Measurements from ENCODE around the gene IGSF23.
"Not testable (repeated sequence)": the region's sequence is repeated elsewhere in the genome, so short reads cannot be mapped to it uniquely, and the experiment has no call there.

IGSF23 gene

DNA sequence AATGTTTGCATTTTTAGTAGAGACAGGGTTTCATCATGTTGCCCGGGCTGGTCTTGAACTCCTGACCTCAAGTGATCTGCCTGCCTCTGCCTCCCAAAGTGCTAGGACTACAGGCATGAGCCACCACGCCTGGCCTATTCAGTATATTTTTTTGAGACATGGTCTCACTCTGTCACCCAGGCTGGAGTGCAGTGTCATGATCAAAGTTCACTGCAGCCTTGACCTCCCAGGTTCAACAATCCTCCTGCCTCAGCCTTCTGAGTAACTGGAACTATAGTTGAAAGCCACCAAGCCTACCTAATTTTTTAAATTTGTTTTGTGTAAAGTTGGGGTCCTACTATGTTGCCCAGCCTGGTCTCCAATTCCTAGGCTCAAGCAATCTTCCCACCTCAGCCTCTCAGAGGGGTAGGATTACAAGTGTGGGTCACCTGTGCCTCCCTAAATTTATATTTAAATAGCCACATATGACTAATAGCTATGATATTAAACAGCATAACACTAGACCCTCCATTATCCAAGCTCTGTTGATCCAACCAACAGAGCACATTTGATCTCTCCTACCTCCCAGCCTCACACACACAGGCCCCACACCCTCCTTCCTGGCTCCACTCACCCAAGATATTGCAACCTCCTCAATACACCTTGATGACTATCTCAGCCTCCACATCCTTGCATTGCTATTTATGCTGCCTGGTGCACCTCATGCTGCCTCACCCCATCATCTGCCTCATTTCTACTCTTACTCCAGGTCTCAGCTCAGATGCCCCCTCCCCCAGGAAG, 55.8 kb downstream of the IGSF23 start:
- no peak for DNase-seq

GRCh38 chr19:44670027-44670426, 56.7 kb downstream of the IGSF23 start:
- not testable (repeated sequence) for DNase-seq

GRCh38 chr19:44671400-44671799, 58.0 kb downstream of the IGSF23 start, which contains the start of gene CEACAM19:
TSS of gene CEACAM19 (plus strand) at chr19:44671482. CDS start at chr19:44671932, 450 bp downstream.
- no peak for DNase-seq

DNA sequence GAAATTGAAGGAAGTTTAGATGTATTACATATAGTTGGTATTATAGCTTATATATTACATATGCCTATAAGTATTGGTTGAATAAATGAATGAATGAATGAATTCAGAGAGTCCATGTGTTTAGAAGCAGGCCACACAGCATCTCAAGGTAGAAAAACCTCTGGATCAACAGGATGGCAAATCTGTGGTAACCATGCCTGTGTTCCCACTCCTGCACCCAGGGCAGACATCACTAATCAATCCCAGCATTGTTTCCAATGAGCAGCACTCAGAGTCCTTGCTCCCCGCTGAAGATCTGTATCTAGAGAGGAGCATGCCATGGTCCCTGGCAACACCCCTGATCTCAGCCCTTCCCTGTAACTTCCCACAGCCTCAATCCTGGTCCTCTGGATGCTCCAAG, 58.9 kb downstream of the IGSF23 start:
- DNase-seq = no peak

DNA sequence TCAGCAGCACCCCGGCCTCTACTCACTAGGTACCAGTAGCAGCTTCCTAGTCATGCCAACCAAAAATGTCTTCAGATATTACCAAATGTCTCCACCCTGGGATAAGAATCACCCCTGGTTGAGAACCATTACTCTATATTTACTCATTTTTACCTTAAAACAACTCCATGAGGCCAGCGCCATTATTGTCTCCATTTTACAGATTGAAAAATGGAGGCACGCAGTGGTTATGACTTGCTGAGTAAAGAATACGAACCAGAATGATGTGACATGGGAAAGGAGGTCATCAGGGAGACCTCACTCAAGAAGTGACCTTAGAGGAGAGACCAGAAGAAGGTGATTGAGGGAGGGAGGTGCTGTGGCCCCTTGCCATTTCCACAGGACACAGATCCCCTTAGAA, 60.1 kb downstream of the IGSF23 start:
- DNase-seq = no peak

DNA sequence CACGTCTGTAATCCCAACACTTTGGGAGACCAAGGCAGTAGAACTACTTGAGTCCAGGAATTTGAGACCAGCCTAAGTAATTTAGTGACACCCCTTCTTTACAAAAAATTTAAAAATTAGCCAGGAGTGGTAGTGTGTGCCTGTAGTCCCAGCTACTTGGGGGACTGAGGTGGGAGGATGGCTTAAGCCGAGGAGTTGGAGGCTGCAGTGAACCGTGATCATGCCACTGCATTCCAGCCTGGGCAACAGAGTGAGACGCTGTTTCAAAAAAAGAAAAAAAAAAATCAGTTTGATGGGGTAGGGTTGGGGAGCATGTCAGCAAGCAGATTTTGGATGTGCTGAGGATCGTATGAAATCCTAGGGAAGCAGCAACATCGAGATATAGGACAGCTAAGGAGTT, 62.2 kb downstream of the IGSF23 start:
- no peak for DNase-seq

DNA sequence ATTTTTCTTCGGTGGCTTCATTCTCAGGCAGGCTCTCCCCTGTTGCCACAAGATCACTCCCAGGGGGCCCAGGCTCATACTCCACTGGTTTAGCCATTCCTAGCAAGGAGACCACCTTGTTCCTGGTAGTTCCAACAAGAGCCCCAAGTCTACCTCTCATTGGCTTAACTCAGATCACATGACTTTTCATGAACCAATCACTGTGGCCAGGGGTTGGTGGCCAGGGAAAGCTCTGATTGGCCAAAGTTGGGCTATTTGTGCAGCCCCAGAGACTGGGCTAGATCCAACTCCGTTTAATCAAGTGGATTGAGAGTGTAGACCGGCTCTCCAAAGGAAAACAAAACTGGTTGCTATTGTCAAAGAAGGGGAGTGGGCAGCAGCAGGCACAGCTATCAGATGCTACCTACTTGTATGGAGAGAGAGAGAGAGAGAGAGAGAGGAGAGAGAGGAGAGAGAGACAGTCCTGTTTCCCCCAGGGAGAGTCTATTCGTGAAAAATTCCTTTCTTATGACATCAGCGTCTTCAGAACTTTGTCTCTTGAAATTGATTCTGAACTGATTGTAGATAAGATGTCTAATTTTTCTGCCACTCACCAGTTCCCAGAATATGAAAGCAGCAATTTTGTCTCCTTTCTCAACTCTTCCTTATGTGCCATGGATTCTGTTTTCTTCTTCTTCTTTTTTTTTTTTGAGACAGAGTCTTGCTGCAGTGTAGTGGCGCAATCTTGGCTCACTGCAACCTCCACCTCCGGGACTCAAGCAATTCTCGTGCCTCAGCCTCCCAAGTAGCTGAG, 63.9 kb downstream of the IGSF23 start:
- peak; percentile 45 for DNase-seq

- DNase-seq = no peak
Measured at GRCh38 chr19:44680536-44680935, 67.2 kb downstream of the IGSF23 start.

- DNase-seq = no peak
Measured at GRCh38 chr19:44681992-44682790, 68.8 kb downstream of the IGSF23 start.

GRCh38 chr19:44682807-44683206, 69.4 kb downstream of the IGSF23 start:
- DNase-seq = no peak

DNA sequence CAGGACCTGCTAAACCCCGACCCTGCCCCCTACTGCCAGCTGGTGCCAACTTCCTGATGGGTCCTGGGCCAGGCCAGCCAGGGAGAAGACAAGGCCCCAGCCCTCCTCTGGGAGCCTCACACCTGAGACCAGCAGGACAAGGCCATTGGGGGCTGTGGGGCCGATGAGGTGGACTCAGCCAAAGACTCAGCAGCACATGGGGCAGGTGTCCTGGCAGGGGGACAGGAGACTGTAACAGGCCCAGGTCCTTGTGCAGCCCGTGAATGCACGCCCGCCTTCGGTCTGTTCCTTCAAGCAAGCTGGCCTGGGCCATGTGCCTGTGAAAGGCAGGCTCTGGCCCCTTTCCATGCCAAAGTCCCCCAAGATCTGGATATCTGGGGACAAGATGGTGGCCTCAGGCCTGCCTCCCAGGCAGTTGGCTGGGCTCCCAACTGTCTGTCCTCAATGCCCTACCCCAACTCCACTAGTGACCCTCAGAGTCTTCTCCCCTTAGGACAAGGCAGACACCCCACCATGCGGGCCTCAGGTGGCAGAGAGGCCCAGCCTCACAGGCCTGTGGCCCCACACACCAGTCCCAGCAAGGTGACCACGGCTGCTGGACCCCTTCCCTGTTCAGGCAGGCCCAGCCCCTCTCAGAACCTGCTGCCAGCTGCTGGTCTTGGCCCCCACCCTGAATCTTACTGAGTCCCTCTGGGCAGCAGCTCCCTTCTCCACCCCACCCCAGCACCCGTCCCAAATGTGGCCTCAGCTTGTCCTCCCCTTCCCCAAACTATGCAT, 70.3 kb downstream of the IGSF23 start:
- no peak for DNase-seq

- not testable (repeated sequence) for DNase-seq
Measured at GRCh38 chr19:44684396-44684795, 71.0 kb downstream of the IGSF23 start.

DNA sequence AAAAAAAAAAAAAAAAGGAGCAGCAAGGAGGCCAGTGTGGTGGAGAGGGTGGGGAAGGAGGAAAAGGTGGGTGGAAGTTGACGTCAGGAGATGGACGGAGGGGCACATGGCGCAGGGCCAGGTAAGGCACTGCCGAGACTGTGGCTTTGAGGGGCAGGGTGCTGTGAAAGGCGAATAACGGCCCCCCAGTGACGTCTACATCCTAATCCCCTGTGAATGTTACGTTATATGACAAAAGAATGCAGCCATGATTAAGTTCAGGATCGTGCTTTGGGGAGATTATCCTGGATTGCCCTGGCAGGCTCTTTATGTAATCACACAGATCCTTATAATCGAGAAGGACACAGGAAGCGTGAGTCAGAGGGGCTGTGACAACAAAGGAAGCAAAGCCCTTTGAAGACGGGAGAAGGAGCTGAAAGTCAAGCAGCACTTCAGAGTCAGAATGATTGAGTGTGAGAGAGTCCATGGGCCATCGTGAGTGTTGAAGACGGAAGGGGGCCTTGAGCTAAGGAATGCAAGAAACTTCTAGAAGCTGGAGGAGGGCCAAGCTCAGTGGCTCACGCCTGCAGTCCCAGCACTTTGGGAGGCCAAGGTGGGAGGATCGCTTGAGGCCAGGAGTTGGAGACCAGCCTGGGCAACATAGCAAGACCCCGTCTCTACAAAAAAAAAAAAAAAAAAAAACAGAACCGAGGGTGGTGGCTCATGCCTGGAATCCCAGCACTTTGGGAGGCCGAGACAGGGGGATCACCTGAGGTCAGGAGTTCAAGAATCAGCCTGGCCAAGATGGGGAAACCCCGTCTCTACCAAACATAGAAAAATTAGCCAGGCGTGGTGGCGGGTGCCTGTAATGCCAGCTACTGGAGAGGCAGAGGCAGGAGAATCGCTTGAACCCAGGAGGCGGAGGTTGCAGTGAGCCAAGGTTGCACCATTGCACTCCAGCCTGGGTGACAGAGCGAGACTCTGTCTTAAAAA, 71.8 kb downstream of the IGSF23 start:
- DNase-seq = no peak

- DNase-seq = no peak
Measured at GRCh38 chr19:44685877-44686276, 72.5 kb downstream of the IGSF23 start.

Measured in DMS 273 treated with DMSO at 0.1 percent for 48 hours (cell line).